CD14-positive monocyte (primary cell): Measurements from ENCODE around the gene NMS. TPM values are rescaled to one million over a fixed set of nuclear protein-coding genes. Genes with fewer than 3 reads are reported as not detected.
"Not testable (repeated sequence)": the region's sequence is repeated elsewhere in the genome, so short reads cannot be mapped to it uniquely, and the experiment has no call there.

ENCODE experiments used
- DNase-seq, 3 donors: peaks; one replicate each; pipeline ENCODE4 v3.0.0-alpha.2; 2011 to 2022
- H2AFZ ChIP-seq: 2 replicates; pipeline ENCODE4 v1.6.0; 2012; ENCODE audit warnings: mild to moderate bottlenecking, low read depth, low read length, inconsistent platforms; ENCODE audit not compliant: insufficient read depth, poor library complexity, severe bottlenecking
- H3K27ac ChIP-seq, 2 donors: 1 replicate in 1 of 2; 2 replicates in 1 of 2; pipeline ENCODE4 v1.5.1; 2012 to 2013; ENCODE audit warnings: low read length in 2 of 2, control low read depth in 1 of 2, inconsistent platforms in 1 of 2, low read depth in 1 of 2, mild to moderate bottlenecking in 1 of 2
- H3K27me3 ChIP-seq, 2 donors: one replicate each; pipeline versions ENCODE4 v1.6.0 to v1.6.1; 2011 to 2013; ENCODE audit warnings: low read length in 2 of 2; ENCODE audit not compliant: control insufficient read depth in 2 of 2, insufficient read depth in 2 of 2
- H3K36me3 ChIP-seq, 2 donors: replicated peaks in 1 of 2; 1 replicate in 1 of 2; 2 replicates in 1 of 2; pipeline versions ENCODE4 v1.5.1 to v1.6.1; 2012 to 2013; ENCODE audit warnings: low read length in 2 of 2, control low read depth in 1 of 2, inconsistent platforms in 1 of 2, mild to moderate bottlenecking in 1 of 2; ENCODE audit not compliant: insufficient read depth in 2 of 2, control insufficient read depth in 1 of 2
- H3K4me1 ChIP-seq, 2 donors: 1 replicate in 1 of 2; 2 replicates in 1 of 2; pipeline versions ENCODE4 v1.5.1 to v1.6.1; 2012 to 2013; ENCODE audit warnings: low read length in 2 of 2, control low read depth in 1 of 2, inconsistent platforms in 1 of 2, mild to moderate bottlenecking in 1 of 2, moderate library complexity in 1 of 2; ENCODE audit not compliant: insufficient read depth in 2 of 2, control insufficient read depth in 1 of 2
- H3K4me2 ChIP-seq: replicated peaks from 2 replicates; pipeline ENCODE3; 2012; ENCODE audit warnings: low read length, moderate library complexity, mild to moderate bottlenecking; ENCODE audit not compliant: poor library complexity, severe bottlenecking; ENCODE audit errors: extremely low read depth
- H3K4me3 ChIP-seq, 3 experiments: fragments of 200-600 bp in 1 of 3; sonication (generic) in 1 of 3; replicated peaks in 1 of 3; 1 replicate in 2 of 3; 2 replicates in 1 of 3; pipeline ENCODE4 v1.5.1; 2011 to 2013; ENCODE audit warnings: low read length in 3 of 3, mild to moderate bottlenecking in 3 of 3, control low read depth in 2 of 3, low read depth in 2 of 3, inconsistent platforms in 1 of 3, moderate library complexity in 1 of 3
- H3K79me2 ChIP-seq: 2 replicates; pipeline ENCODE4 v1.6.0; 2012; ENCODE audit warnings: mild to moderate bottlenecking, control low read depth, inconsistent platforms, low read length, moderate library complexity; ENCODE audit not compliant: insufficient read depth
- H3K9ac ChIP-seq: 2 replicates; pipeline ENCODE4 v1.6.0; 2017; ENCODE audit warnings: low read length, mild to moderate bottlenecking; ENCODE audit not compliant: insufficient read depth, poor library complexity, severe bottlenecking
- H3K9me3 ChIP-seq, 2 donors: replicated peaks in 1 of 2; 1 replicate in 1 of 2; 2 replicates in 1 of 2; pipeline versions ENCODE4 v1.5.1 to v1.6.1; 2012 to 2013; ENCODE audit warnings: low read length in 2 of 2, control low read depth in 1 of 2; ENCODE audit not compliant: control insufficient read depth in 1 of 2, insufficient read depth in 1 of 2
- H4K20me1 ChIP-seq: 2 replicates; pipeline ENCODE4 v1.6.0; 2012; ENCODE audit warnings: mild to moderate bottlenecking, low read length, control low read depth, moderate library complexity; ENCODE audit not compliant: insufficient read depth
- H3K27ac Mint-ChIP-seq, 7 donors: one replicate each; pipeline ENCODE4 v1.8.0; 2020; ENCODE audit warnings: mild to moderate bottlenecking in 7 of 7, mixed read lengths in 7 of 7, moderate library complexity in 6 of 7, inconsistent platforms in 2 of 7
- H3K27me3 Mint-ChIP-seq, 3 donors: one replicate each; pipeline ENCODE4 v1.8.0; 2021 to 2022; ENCODE audit warnings: low read depth in 3 of 3, mild to moderate bottlenecking in 3 of 3, mixed read lengths in 3 of 3, moderate library complexity in 3 of 3, inconsistent platforms in 1 of 3
- H3K36me3 Mint-ChIP-seq, 2 donors: one replicate each; pipeline ENCODE4 v1.8.0; 2020; ENCODE audit warnings: mixed read lengths in 2 of 2, inconsistent platforms in 1 of 2, mild to moderate bottlenecking in 1 of 2
- H3K4me1 Mint-ChIP-seq: one replicate; pipeline ENCODE4 v1.8.0; 2020; ENCODE audit warnings: mild to moderate bottlenecking, mixed read lengths
- H3K4me3 Mint-ChIP-seq, 2 donors: one replicate each; pipeline ENCODE4 v1.8.0; 2020; ENCODE audit warnings: mild to moderate bottlenecking in 2 of 2, mixed read lengths in 2 of 2, moderate library complexity in 1 of 2
- H3K9me3 Mint-ChIP-seq, 7 donors: one replicate each; pipeline ENCODE4 v1.8.0; 2020 to 2022; ENCODE audit warnings: mixed read lengths in 7 of 7, mild to moderate bottlenecking in 6 of 7, moderate library complexity in 6 of 7, inconsistent platforms in 2 of 7
- WGBS: methylation state at CpG from one replicate; pipeline ENCODE4 v1.1.5; 2013; ENCODE audit warnings: missing lambda C conversion rate; ENCODE audit not compliant: insufficient coverage; 5-methylcytosine and 5-hydroxymethylcytosine counted together
- intact Hi-C, 2 donors: fragments of 100-400 bp; cut with micrococcal nuclease; formaldehyde crosslinking; loops; one replicate each; pipeline versions ENCODE4 v1.15.0 to v1.15.1; 2023
- polyA plus RNA-seq, 3 donors: library from polyadenylated mRNA; depleted of rRNA in 1 of 3; unstranded in 2 of 3; stranded (reverse) in 1 of 3; fragments of 300-500 nt in 2 of 3; fragments of >200 nt in 1 of 3; fragmentation: Illumina TruSeq in 2 of 3; gene quantifications; 1 replicate in 2 of 3; 2 replicates in 1 of 3; pipeline ENCODE4 v1.2.3, GENCODE V29; 2012 to 2021
- TF ChIP-seq, protein P1 (sequence below): fragments of 200-600 bp; IDR thresholded peaks from one replicate; pipeline ENCODE4 v1.8.0; 2022; ENCODE audit warnings: antibody characterized with exemption, mild to moderate bottlenecking

NMS gene
- polyA plus RNA-seq, 3 donors, result not detected

DNA sequence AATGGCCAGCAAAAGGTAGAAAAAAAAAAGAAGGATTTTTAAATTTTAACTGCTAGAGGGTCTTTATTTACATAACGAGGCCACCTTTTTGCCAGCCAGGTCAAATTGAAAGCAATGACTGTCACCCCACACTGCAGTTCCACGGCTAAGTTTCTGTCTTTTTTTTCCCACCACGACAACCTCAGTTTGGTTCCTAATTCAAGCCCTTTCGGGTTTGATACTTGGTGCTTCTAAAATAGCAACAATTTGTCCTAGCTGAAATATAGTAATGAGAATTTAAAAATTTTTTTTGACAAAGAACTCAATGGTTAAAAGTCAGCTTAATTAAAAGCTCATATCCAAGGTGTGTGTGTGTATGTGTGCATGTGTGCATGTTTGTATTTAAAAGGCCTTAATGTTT, 16.4 kb upstream of the NMS start:
- intact Hi-C loops, result no loop called here
- no peak overlapping the region for H3K4me3 Mint-ChIP-seq
- H3K4me1 Mint-ChIP-seq, result no peaks in the 10 kb centered on the region
- peaks cover 2 to 36% (median 22%) of the 10 kb centered on the region in 7 donors for H3K9me3 Mint-ChIP-seq
- no peaks in the 10 kb centered on the region for H3K36me3 Mint-ChIP-seq
- no peaks in the 10 kb centered on the region for H3K27me3 ChIP-seq
- H3K4me3 ChIP-seq, result no peak overlapping the region
- H3K4me2 ChIP-seq, result no peak overlapping the region
- TF ChIP-seq, protein P1, sequence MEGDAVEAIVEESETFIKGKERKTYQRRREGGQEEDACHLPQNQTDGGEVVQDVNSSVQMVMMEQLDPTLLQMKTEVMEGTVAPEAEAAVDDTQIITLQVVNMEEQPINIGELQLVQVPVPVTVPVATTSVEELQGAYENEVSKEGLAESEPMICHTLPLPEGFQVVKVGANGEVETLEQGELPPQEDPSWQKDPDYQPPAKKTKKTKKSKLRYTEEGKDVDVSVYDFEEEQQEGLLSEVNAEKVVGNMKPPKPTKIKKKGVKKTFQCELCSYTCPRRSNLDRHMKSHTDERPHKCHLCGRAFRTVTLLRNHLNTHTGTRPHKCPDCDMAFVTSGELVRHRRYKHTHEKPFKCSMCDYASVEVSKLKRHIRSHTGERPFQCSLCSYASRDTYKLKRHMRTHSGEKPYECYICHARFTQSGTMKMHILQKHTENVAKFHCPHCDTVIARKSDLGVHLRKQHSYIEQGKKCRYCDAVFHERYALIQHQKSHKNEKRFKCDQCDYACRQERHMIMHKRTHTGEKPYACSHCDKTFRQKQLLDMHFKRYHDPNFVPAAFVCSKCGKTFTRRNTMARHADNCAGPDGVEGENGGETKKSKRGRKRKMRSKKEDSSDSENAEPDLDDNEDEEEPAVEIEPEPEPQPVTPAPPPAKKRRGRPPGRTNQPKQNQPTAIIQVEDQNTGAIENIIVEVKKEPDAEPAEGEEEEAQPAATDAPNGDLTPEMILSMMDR, result no peak
- peaks cover 9 to 42% of the 10 kb centered on the region in 2 donors for H3K9me3 ChIP-seq
- no peak overlapping the region for H3K9ac ChIP-seq
- no peaks in the 10 kb centered on the region for H3K27me3 Mint-ChIP-seq
- 73% methylated on average over 3 of the region's 4 CpGs for WGBS
- H3K27ac ChIP-seq, result no peak overlapping the region
- no peaks in the 10 kb centered on the region for H4K20me1 ChIP-seq
- H3K36me3 ChIP-seq, result no peaks in the 10 kb centered on the region
- H3K79me2 ChIP-seq, result no peaks in the 10 kb centered on the region
- H2AFZ ChIP-seq, result no peak overlapping the region
- DNase-seq, result no peak
- H3K27ac Mint-ChIP-seq, result no peak overlapping the region
- no peaks in the 10 kb centered on the region for H3K4me1 ChIP-seq

DNA sequence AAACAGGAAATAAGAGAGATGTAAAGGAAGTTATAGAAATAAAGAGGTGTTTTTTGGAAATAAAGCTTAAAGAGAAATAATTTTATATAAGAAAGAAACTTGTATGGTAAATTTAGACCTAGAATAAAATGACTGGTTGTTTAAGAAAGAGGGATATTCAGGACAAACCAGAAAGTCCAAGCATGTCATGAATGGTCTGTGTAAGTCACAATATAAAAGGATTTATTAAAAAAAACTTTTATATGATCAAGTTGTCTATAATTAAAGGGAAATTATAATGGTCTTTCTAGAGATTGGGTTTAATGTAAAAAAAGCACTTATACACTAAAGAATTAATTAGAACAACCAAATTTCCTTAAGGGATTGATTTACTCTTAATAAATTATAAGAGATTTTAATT, 13.9 kb upstream of the NMS start:
- H3K4me1 Mint-ChIP-seq, H3K36me3 Mint-ChIP-seq, H3K4me3 ChIP-seq, H3K27me3 Mint-ChIP-seq, H3K36me3 ChIP-seq, H3K4me2 ChIP-seq, DNase-seq, H3K27ac Mint-ChIP-seq, H2AFZ ChIP-seq, H3K4me3 Mint-ChIP-seq, H3K79me2 ChIP-seq, intact Hi-C loops, H4K20me1 ChIP-seq, H3K4me1 ChIP-seq, H3K27ac ChIP-seq, H3K27me3 ChIP-seq, H3K9ac ChIP-seq: not testable (repeated sequence)
- peaks cover 13 to 46% of the 10 kb centered on the region in 2 donors for H3K9me3 ChIP-seq
- peaks cover 5 to 44% (median 31%) of the 10 kb centered on the region in 7 donors for H3K9me3 Mint-ChIP-seq
